ENCODE data around the gene FBXO48.

GRCh38 chr2:68441994-68442322, 25.1 kb downstream of the FBXO48 start:
- TF ChIP-seq EZH2 (IDR thresholded peaks at IDR 0.05; ENCODE audit: borderline replicate concordance, low read depth, low read length, severe bottlenecking) = no peak
- TF ChIP-seq CTCF (IDR thresholded peaks at IDR 0.05; ENCODE audit: borderline replicate concordance, extremely low read depth, low read length, poor library complexity, severe bottlenecking) = no peak
